Spleen (tissue), 11 donors: ENCODE measurements around the gene AKNAD1. TPM values are rescaled to one million over a fixed set of nuclear protein-coding genes. Genes with fewer than 3 reads are reported as not detected.

Source experiments
- DNase-seq: peaks from one replicate; pipeline ENCODE4 v3.0.0-alpha.2; 2020
- H3K27ac ChIP-seq, 8 donors: fragments of 200-600 bp; sonication (generic) in 7 of 8; 1 replicate in 4 of 8; 2 replicates in 4 of 8; pipeline versions ENCODE4 v1.5.0 to v1.8.0; 2016 to 2021; ENCODE audit warnings: inconsistent platforms in 4 of 8, mild to moderate bottlenecking in 4 of 8, moderate library complexity in 1 of 8
- H3K27me3 ChIP-seq, 7 donors: fragments of 200-600 bp; sonication (generic) in 6 of 7; replicated peaks in 1 of 7; 1 replicate in 4 of 7; 2 replicates in 3 of 7; pipeline versions ENCODE4 v1.5.0 to v1.8.0; 2016 to 2021; ENCODE audit warnings: inconsistent platforms in 3 of 7, mild to moderate bottlenecking in 1 of 7
- H3K36me3 ChIP-seq, 6 donors: fragments of 200-600 bp; sonication (generic) in 5 of 6; 1 replicate in 4 of 6; 2 replicates in 2 of 6; pipeline versions ENCODE4 v1.5.0 to v1.8.0; 2016 to 2021; ENCODE audit warnings: inconsistent platforms in 2 of 6
- H3K4me1 ChIP-seq, 6 donors: fragments of 200-600 bp; sonication (generic) in 5 of 6; 1 replicate in 3 of 6; 2 replicates in 3 of 6; pipeline versions ENCODE4 v1.5.0 to v1.8.0; 2016 to 2021; ENCODE audit warnings: inconsistent platforms in 3 of 6
- H3K4me3 ChIP-seq, 8 donors: fragments of 200-600 bp; sonication (generic) in 7 of 8; 1 replicate in 4 of 8; 2 replicates in 4 of 8; pipeline versions ENCODE4 v1.5.0 to v1.8.0; 2016 to 2021; ENCODE audit warnings: inconsistent platforms in 4 of 8, mild to moderate bottlenecking in 4 of 8, moderate library complexity in 2 of 8
- H3K9me3 ChIP-seq, 8 donors: fragments of 200-600 bp; sonication (generic) in 7 of 8; 1 replicate in 4 of 8; 2 replicates in 4 of 8; pipeline versions ENCODE4 v1.5.0 to v1.8.0; 2016 to 2021; ENCODE audit warnings: inconsistent platforms in 4 of 8
- CTCF ChIP-seq, 11 experiments: fragments of 200-600 bp in 7 of 11; fragments of 450-650 bp in 4 of 11; sonication (generic) in 4 of 11; IDR thresholded peaks in 8 of 11; conservative IDR thresholded peaks in 3 of 11; 1 replicate in 7 of 11; 2 replicates in 4 of 11; pipeline versions ENCODE4 v1.4.0 to v1.8.0; 2016 to 2021; ENCODE audit warnings: antibody characterized with exemption in 11 of 11, inconsistent platforms in 4 of 11, mild to moderate bottlenecking in 1 of 11
- POLR2A ChIP-seq, 3 donors: fragments of 450-650 bp; IDR thresholded peaks; one replicate each; pipeline ENCODE4 v1.5.1; 2017; ENCODE audit warnings: antibody characterized with exemption in 3 of 3, mild to moderate bottlenecking in 1 of 3
- POLR2AphosphoS5 ChIP-seq, 3 donors: sonication (generic); formaldehyde crosslinking; IDR thresholded peaks; one replicate each; pipeline ENCODE4 v1.5.1; 2017; ENCODE audit warnings: antibody characterized with exemption in 3 of 3
- WGBS, 5 donors: extraction: QIAGEN DNeasy Blood & Tissue Kit in 3 of 5; methylation state at CpG; one replicate each; pipeline versions ENCODE4 v1.1.5 to v1.1.7; 2013 to 2018; 5-methylcytosine and 5-hydroxymethylcytosine counted together
- intact Hi-C: fragments of 100-400 bp; cut with DNase I; formaldehyde crosslinking; loops from one replicate; pipeline ENCODE4 v1.15.0; 2023; ENCODE audit warnings: low total_unique reads
- polyA plus RNA-seq, 3 donors: library from polyadenylated mRNA; stranded (reverse); fragments of 200-250 nt; gene quantifications; one replicate each; pipeline ENCODE4 v1.2.1, GENCODE V29; 2013
- total RNA-seq, 7 donors: library from RNA; depleted of rRNA in 3 of 7; stranded (reverse); fragments of >200 nt in 3 of 7; fragmentation: NEBNext Ultra II Directional in 4 of 7; extraction: Animal tissue kit (Norgen Biotek cat#: 25700) in 4 of 7; gene quantifications; one replicate each; pipeline versions ENCODE4 v1.1.0 to v1.2.1, GENCODE V29; 2016 to 2021
- donor health status: healthy with polysubstance abuse.
- donor health status: DM: no; HTN: no; CAD: no; lungs with moderate emphysema.
- donor health status: DM: no; HTN: no; CAD: no.
- donor health status: Bipolar disorder and iron deficiency.
- donor health status: healthy.
- donor health status: DM: no; HTN: no; CAD: no.
- donor health status: DM: yes; HTN: yes; CAD: no.

AKNAD1 gene
- total and polyA plus RNA-seq, 10 donors, result 0.03 to 0.11 TPM; not detected in 8

- H3K9me3 ChIP-seq, result no peaks in the 10 kb centered on the region
- H3K27ac ChIP-seq, result no peak overlapping the region
- no peaks in the 10 kb centered on the region for H3K36me3 ChIP-seq
- 91 to 96% (median 95%) methylated on average over 4 of the region's 4 CpGs for WGBS, 5 donors
- TF ChIP-seq CTCF (IDR thresholded peaks at IDR 0.05 in 8 of 11, conservative IDR thresholded peaks at IDR 0.05 in 3 of 11), result no peak
- peaks cover 0 to 19% (median 0%) of the 10 kb centered on the region in 7 donors for H3K27me3 ChIP-seq
- no peak overlapping the region for H3K4me3 ChIP-seq
- no peak for DNase-seq
- intact Hi-C loops, result no loop called here
- peaks cover 0 to 17% (median 5%) of the 10 kb centered on the region in 6 donors for H3K4me1 ChIP-seq
Observed at GRCh38 chr1:108863984-108864383, 7.1 kb upstream of the AKNAD1 start.

GRCh38 chr1:108862698-108863477, 6.0 kb upstream of the AKNAD1 start:
- no peak for TF ChIP-seq CTCF (IDR thresholded peaks at IDR 0.05 in 8 of 11, conservative IDR thresholded peaks at IDR 0.05 in 3 of 11)
- TF ChIP-seq POLR2A (IDR thresholded peaks at IDR 0.05), result no peak
- no peak for TF ChIP-seq POLR2AphosphoS5 (IDR thresholded peaks at IDR 0.05)
- Histone ChIP-seq H3K4me1 (peaks cover 0 to 17% (median 5%) of the 10 kb centered on the region in 6 donors), H3K27ac (peak overlapping the region in 1 of 8 donors; percentile 15), H3K36me3 (no peaks in the 10 kb centered on the region), H3K27me3 (peaks cover 0 to 19% (median 0%) of the 10 kb centered on the region in 7 donors), H3K9me3 (no peaks in the 10 kb centered on the region), H3K4me3 (no peak overlapping the region)
- DNase-seq, result no peak
- intact Hi-C loops, result no loop called here
- 52 to 90% (median 82%) methylated on average over 1 of the region's 1 CpG for WGBS, 5 donors

- Histone ChIP-seq H3K4me3 (no peak overlapping the region), H3K36me3 (no peaks in the 10 kb centered on the region), H3K27me3 (peaks cover 0 to 13% (median 0%) of the 10 kb centered on the region in 7 donors), H3K9me3 (no peaks in the 10 kb centered on the region), H3K4me1 (peaks cover 0 to 17% (median 5%) of the 10 kb centered on the region in 6 donors), H3K27ac (no peak overlapping the region)
- DNase-seq, result no peak
- TF ChIP-seq POLR2AphosphoS5 (IDR thresholded peaks at IDR 0.05), result no peak
- no peak for TF ChIP-seq POLR2A (IDR thresholded peaks at IDR 0.05)
- TF ChIP-seq CTCF (IDR thresholded peaks at IDR 0.05 in 8 of 11, conservative IDR thresholded peaks at IDR 0.05 in 3 of 11), result no peak
- 71 to 81% (median 73%) methylated on average over 7 of the region's 7 CpGs for WGBS, 5 donors
- intact Hi-C loops, result no loop called here
Observed at GRCh38 chr1:108862017-108862610, 5.2 kb upstream of the AKNAD1 start.

GRCh38 chr1:108861566-108861965, 4.7 kb upstream of the AKNAD1 start:
- intact Hi-C loops, result no loop called here
- H3K27ac ChIP-seq, result no peak overlapping the region
- no peaks in the 10 kb centered on the region for H3K9me3 ChIP-seq
- H3K27me3 ChIP-seq, result peaks cover 0 to 9% (median 0%) of the 10 kb centered on the region in 7 donors
- no peak overlapping the region for H3K4me3 ChIP-seq
- DNase-seq, result no peak
- no peak for TF ChIP-seq POLR2A (IDR thresholded peaks at IDR 0.05)
- no peak for TF ChIP-seq CTCF (IDR thresholded peaks at IDR 0.05 in 8 of 11, conservative IDR thresholded peaks at IDR 0.05 in 3 of 11)
- TF ChIP-seq POLR2AphosphoS5 (IDR thresholded peaks at IDR 0.05), result no peak
- WGBS, 5 donors, result 87 to 96% (median 90%) methylated on average over 6 of the region's 6 CpGs
- H3K36me3 ChIP-seq, result no peaks in the 10 kb centered on the region
- H3K4me1 ChIP-seq, result peaks cover 0 to 17% (median 5%) of the 10 kb centered on the region in 6 donors
